ENCODE data around the gene TNFAIP8L1. TPM values are rescaled to one million over a fixed set of nuclear protein-coding genes. Genes with fewer than 3 reads are reported as not detected.

The TNFAIP8L1 gene
- total RNA-seq, 1 donor from 2014 or later: 16.9 TPM

DNA sequence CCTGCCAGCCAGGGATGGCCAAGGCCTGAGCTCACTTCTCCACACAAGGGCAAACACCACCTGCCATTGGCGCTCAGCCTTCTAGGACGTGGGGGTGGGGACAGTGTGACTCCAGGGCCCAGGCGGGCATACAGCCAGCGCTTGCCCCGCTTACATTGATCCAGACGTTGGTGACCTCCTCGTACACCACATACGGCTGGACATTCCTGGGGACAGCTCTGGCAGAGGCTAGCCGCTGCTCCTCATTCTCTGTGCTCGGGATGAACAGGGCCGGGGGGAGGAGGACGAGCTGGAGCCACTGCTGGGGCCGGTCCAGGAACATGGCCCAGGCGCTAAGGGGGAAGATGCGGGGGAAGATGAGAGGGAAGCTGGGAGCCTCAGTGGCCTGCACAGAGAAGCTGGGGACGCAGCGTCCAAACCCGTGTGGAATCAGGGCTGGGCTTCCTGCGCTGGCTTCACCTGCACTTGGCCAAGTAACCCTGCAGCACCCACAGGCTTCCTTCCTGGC, 56.0 kb downstream of the TNFAIP8L1 start:
- H3K27ac Mint-ChIP-seq: no peak overlapping the region
- DNase-seq (ENCODE audit: low spot score): no peak
- peaks cover 62% of the 10 kb centered on the region for H3K36me3 Mint-ChIP-seq (ENCODE audit: low read depth)
- no peaks in the 10 kb centered on the region for H3K27me3 Mint-ChIP-seq (ENCODE audit: low read depth)
- no peaks in the 10 kb centered on the region for H3K9me3 Mint-ChIP-seq
- H3K4me3 Mint-ChIP-seq (ENCODE audit: low read depth): no peak overlapping the region
- intact Hi-C loops (cut with micrococcal nuclease): no loop called here
- no peaks in the 10 kb centered on the region for H3K4me1 Mint-ChIP-seq (ENCODE audit: low read depth)

DNA sequence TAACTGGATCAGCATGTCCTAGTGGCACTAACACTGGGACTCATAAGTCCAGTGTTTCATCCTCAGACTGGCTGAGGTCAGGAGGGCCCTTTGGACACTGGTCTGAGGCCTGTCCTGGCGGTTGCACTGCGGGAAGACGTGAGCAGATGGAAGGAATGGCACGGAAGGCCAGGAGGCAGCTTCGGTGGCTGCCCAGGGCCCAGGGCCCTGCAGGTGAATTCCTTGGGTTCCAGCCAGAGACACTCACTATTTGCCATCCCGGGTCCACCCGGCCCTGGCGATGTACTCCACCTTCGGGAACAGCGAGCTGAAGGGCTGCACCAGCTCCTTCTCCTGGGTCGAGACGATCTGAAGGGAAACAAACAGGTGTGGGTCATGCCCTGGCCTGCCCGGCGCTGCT, 58.0 kb downstream of the TNFAIP8L1 start:
- no peak for DNase-seq (ENCODE audit: low spot score)
- Mint-ChIP-seq H3K36me3 (ENCODE audit: low read depth) (peaks cover 68% of the 10 kb centered on the region), H3K4me1 (ENCODE audit: low read depth) (no peaks in the 10 kb centered on the region), H3K9me3 (no peaks in the 10 kb centered on the region), H3K27ac (no peak overlapping the region), H3K4me3 (ENCODE audit: low read depth) (no peak overlapping the region), H3K27me3 (ENCODE audit: low read depth) (no peaks in the 10 kb centered on the region)
- intact Hi-C loops (cut with micrococcal nuclease): no loop called here

GRCh38 chr19:4699826-4700692, 60.7 kb downstream of the TNFAIP8L1 start:
- DNase-seq (ENCODE audit: low spot score): no peak
- Mint-ChIP-seq H3K4me1 (ENCODE audit: low read depth) (no peaks in the 10 kb centered on the region), H3K27me3 (ENCODE audit: low read depth) (no peaks in the 10 kb centered on the region), H3K27ac (no peak overlapping the region), H3K4me3 (ENCODE audit: low read depth) (no peak overlapping the region), H3K9me3 (no peaks in the 10 kb centered on the region), H3K36me3 (ENCODE audit: low read depth) (peaks cover 60% of the 10 kb centered on the region)
- intact Hi-C loops (cut with micrococcal nuclease): no loop called here

- H3K4me1 Mint-ChIP-seq (ENCODE audit: low read depth): no peaks in the 10 kb centered on the region
- H3K27me3 Mint-ChIP-seq (ENCODE audit: low read depth): no peaks in the 10 kb centered on the region
- H3K9me3 Mint-ChIP-seq: no peaks in the 10 kb centered on the region
- intact Hi-C loops (cut with micrococcal nuclease): no loop called here
- peaks cover 58% of the 10 kb centered on the region for H3K36me3 Mint-ChIP-seq (ENCODE audit: low read depth)
- no peak overlapping the region for H3K4me3 Mint-ChIP-seq (ENCODE audit: low read depth)
- DNase-seq (ENCODE audit: low spot score): no peak
- no peak overlapping the region for H3K27ac Mint-ChIP-seq
Observed at GRCh38 chr19:4700693-4700970, 61.3 kb downstream of the TNFAIP8L1 start.

- H3K27me3 Mint-ChIP-seq (ENCODE audit: low read depth): no peaks in the 10 kb centered on the region
- no peaks in the 10 kb centered on the region for H3K9me3 Mint-ChIP-seq
- H3K27ac Mint-ChIP-seq: no peak overlapping the region
- no peak for DNase-seq (ENCODE audit: low spot score)
- H3K36me3 Mint-ChIP-seq (ENCODE audit: low read depth): peaks cover 54% of the 10 kb centered on the region
- intact Hi-C loops (cut with micrococcal nuclease): no loop called here
- no peaks in the 10 kb centered on the region for H3K4me1 Mint-ChIP-seq (ENCODE audit: low read depth)
- no peak overlapping the region for H3K4me3 Mint-ChIP-seq (ENCODE audit: low read depth)
Observed at GRCh38 chr19:4701557-4701956, 62.2 kb downstream of the TNFAIP8L1 start.

- peaks cover 51% of the 10 kb centered on the region for H3K36me3 Mint-ChIP-seq (ENCODE audit: low read depth)
- no peak for DNase-seq (ENCODE audit: low spot score)
- no peak overlapping the region for H3K27ac Mint-ChIP-seq
- H3K4me3 Mint-ChIP-seq (ENCODE audit: low read depth): no peak overlapping the region
- H3K4me1 Mint-ChIP-seq (ENCODE audit: low read depth): no peaks in the 10 kb centered on the region
- H3K27me3 Mint-ChIP-seq (ENCODE audit: low read depth): no peaks in the 10 kb centered on the region
- H3K9me3 Mint-ChIP-seq: no peaks in the 10 kb centered on the region
- intact Hi-C loops (cut with micrococcal nuclease): no loop called here
Observed at GRCh38 chr19:4702764-4703163, 63.4 kb downstream of the TNFAIP8L1 start.

- H3K27ac Mint-ChIP-seq: no peak overlapping the region
- no peaks in the 10 kb centered on the region for H3K27me3 Mint-ChIP-seq (ENCODE audit: low read depth)
- peaks cover 52% of the 10 kb centered on the region for H3K36me3 Mint-ChIP-seq (ENCODE audit: low read depth)
Observed at GRCh38 chr19:4703671-4704316, 64.5 kb downstream of the TNFAIP8L1 start.

GRCh38 chr19:4704317-4704673, 65.0 kb downstream of the TNFAIP8L1 start:
- intact Hi-C loops (cut with micrococcal nuclease): no loop called here
- no peaks in the 10 kb centered on the region for H3K9me3 Mint-ChIP-seq
- no peaks in the 10 kb centered on the region for H3K27me3 Mint-ChIP-seq (ENCODE audit: low read depth)
- no peak overlapping the region for H3K4me3 Mint-ChIP-seq (ENCODE audit: low read depth)
- H3K36me3 Mint-ChIP-seq (ENCODE audit: low read depth): peaks cover 53% of the 10 kb centered on the region
- H3K4me1 Mint-ChIP-seq (ENCODE audit: low read depth): peaks cover 2% of the 10 kb centered on the region
- no peak overlapping the region for H3K27ac Mint-ChIP-seq
- DNase-seq (ENCODE audit: low spot score): no peak

More at GRCh38 chr19:4703671-4704316, 64.5 kb downstream of the TNFAIP8L1 start:
- no peaks in the 10 kb centered on the region for H3K9me3 Mint-ChIP-seq
- no peak for DNase-seq (ENCODE audit: low spot score)
- H3K4me1 Mint-ChIP-seq (ENCODE audit: low read depth): no peaks in the 10 kb centered on the region
- no peak overlapping the region for H3K4me3 Mint-ChIP-seq (ENCODE audit: low read depth)
- intact Hi-C loops (cut with micrococcal nuclease): no loop called here

Other genes with a start within 250 kb of the TNFAIP8L1 start
- 49.2 and 56.3 TPM in 2 replicates for gene SH3GL1, start 239.0 kb upstream of the TNFAIP8L1 start, total RNA-seq
- 81.9 and 87.8 TPM in 2 replicates for gene CHAF1A, start 236.9 kb upstream of the TNFAIP8L1 start, total RNA-seq
- gene UBXN6, start 181.7 kb upstream of the TNFAIP8L1 start, total RNA-seq: 51.7 and 52.8 TPM in 2 replicates
- gene HDGFL2, start 167.2 kb upstream of the TNFAIP8L1 start, total RNA-seq: 61.9 and 75.6 TPM in 2 replicates
- 0.05 and 0.09 TPM in 2 replicates for gene PLIN4, start 121.0 kb upstream of the TNFAIP8L1 start, total RNA-seq
- gene PLIN5, start 104.3 kb upstream of the TNFAIP8L1 start, total RNA-seq: 0.27 TPM in 1 of 2 replicates, not detected in the other
- gene LRG1, start 99.5 kb upstream of the TNFAIP8L1 start, total RNA-seq: 0.18 and 0.37 TPM in 2 replicates
- gene SEMA6B, start 79.8 kb upstream of the TNFAIP8L1 start, total RNA-seq: not detected in 2 replicates
- 105 and 110 TPM in 2 replicates for gene MYDGF, start 30.8 kb downstream of the TNFAIP8L1 start, total RNA-seq
- 84.8 and 87.2 TPM in 2 replicates for gene DPP9, start 84.3 kb downstream of the TNFAIP8L1 start, total RNA-seq
- gene FEM1A, start 152.2 kb downstream of the TNFAIP8L1 start, total RNA-seq: 18.1 and 18.6 TPM in 2 replicates
- 28.1 and 30.4 TPM in 2 replicates for gene TICAM1, start 192.2 kb downstream of the TNFAIP8L1 start, total RNA-seq
- 55.3 and 61.8 TPM in 2 replicates for gene PLIN3, start 228.2 kb downstream of the TNFAIP8L1 start, total RNA-seq